ENCODE results near the gene NT5C1B.

- TF ChIP-seq, protein P1, sequence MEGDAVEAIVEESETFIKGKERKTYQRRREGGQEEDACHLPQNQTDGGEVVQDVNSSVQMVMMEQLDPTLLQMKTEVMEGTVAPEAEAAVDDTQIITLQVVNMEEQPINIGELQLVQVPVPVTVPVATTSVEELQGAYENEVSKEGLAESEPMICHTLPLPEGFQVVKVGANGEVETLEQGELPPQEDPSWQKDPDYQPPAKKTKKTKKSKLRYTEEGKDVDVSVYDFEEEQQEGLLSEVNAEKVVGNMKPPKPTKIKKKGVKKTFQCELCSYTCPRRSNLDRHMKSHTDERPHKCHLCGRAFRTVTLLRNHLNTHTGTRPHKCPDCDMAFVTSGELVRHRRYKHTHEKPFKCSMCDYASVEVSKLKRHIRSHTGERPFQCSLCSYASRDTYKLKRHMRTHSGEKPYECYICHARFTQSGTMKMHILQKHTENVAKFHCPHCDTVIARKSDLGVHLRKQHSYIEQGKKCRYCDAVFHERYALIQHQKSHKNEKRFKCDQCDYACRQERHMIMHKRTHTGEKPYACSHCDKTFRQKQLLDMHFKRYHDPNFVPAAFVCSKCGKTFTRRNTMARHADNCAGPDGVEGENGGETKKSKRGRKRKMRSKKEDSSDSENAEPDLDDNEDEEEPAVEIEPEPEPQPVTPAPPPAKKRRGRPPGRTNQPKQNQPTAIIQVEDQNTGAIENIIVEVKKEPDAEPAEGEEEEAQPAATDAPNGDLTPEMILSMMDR (IDR thresholded peaks at IDR 0.05): no peak
- no peak for TF ChIP-seq EP300 (IDR thresholded peaks at IDR 0.05)
Measured at GRCh38 chr2:18550433-18550832, 38.9 kb downstream of the NT5C1B start.

All from upper lobe of left lung (tissue), 4 donors.